ENCODE measurements around the gene PKHD1.

PKHD1 gene

DNA sequence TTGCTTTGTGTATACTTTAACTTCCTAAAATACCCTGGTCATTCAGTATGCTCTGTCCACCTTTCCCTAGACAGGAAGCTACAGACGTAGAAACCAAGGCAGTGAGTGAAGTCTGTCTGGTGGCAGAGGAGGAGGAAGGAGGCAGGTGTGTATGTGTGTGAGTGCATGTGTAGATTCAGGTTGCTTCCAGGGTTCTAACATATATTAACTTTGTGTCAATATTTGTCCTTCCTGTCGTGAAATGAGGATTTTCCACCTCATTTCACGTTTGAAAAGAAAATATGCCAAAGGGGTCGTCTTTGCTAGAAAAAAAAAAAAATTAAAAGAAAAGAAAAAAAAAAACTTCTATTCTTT is 411.5 kb downstream of the PKHD1 start:
- no peak for DNase-seq

DNA sequence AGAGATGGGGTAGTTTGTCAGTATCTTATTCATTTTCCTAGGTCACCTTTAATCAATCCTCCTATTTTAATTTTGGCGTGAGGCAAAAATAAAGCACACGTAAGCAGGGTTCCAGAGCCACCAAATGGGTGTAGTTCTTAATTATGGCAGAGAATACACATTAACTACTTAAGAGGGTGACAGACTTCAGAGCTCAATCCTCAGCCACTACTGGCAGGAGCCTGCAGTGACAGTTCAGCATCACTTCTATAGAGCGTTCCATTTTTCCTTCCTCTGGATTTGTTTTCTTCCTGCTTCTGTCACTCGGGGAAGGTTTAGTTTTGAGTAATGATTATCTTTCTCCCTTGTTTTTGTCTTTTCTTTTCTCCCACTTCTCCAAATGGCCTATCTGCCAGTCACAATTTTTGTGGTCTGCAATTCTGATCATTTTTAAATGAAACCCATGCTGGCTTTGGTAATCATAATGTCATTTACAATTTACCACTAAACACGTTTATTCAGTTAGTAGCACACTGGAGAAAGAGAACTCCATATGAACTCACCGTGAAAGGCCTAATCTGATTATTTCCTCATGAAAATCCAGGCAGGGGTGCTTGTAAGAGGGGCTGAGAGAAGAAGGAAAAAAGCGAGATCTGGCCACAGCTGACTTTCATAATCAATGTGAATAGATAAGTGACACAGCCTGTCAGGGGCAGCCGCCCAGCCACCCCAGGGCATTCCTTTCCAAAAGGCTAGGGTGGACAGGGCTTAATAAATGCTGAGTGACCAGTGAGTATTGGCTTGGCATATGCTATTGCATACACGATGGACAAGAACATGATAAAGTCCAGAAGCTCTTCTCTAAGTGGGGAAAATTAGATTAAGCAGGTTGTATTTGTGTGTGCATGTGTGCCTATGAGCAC is 412.1 kb downstream of the PKHD1 start:
- no peak for DNase-seq

DNA sequence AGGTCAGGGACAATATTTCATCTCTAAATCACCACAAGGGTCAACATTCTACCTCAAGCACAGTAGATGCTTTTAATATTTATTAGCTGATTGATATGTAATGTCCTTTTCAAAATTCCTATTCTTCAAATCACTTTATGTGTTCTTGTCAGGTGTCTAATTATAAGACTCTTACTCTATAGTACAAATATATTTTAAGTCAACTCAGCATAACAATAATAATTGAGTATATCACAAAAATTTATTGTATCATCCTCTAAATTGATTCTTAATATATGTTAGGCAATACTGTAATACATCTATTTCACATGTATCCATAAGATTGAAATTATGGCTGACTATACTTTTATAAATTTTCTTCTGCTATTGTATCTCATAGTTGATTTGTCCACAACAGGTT is 423.9 kb downstream of the PKHD1 start:
- DNase-seq, result no peak

DNA sequence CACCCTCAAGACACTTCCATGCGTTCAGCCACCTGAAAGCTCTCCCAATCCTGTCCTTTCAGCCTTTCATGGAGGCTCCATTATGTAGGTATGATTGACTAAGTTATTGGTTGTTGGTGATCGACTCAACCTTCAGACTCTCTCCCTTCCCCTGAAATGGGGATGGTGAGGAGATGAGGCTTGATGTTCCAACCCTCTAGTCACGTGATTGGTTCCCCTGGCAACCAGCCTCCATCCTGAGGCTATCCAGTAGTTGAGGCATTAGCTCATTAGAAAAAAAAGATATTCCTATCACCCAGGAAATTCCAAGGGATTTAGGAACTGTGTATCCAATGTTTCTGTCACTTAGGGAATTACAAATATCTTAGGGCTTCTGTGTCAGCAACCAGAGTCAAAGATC is 426.6 kb downstream of the PKHD1 start:
- no peak for DNase-seq

- DNase-seq, result no peak
Observed at GRCh38 chr6:51657491-51657890, 429.9 kb downstream of the PKHD1 start.

GRCh38 chr6:51655517-51655916 is 431.9 kb downstream of the PKHD1 start:
- no peak for DNase-seq

GRCh38 chr6:51654647-51655046 is 432.8 kb downstream of the PKHD1 start:
- no peak for DNase-seq

GRCh38 chr6:51651132-51651817 is 436.1 kb downstream of the PKHD1 start:
- DNase-seq, result no peak

GRCh38 chr6:51648774-51649173 is 438.6 kb downstream of the PKHD1 start:
- DNase-seq, result no peak

DNA sequence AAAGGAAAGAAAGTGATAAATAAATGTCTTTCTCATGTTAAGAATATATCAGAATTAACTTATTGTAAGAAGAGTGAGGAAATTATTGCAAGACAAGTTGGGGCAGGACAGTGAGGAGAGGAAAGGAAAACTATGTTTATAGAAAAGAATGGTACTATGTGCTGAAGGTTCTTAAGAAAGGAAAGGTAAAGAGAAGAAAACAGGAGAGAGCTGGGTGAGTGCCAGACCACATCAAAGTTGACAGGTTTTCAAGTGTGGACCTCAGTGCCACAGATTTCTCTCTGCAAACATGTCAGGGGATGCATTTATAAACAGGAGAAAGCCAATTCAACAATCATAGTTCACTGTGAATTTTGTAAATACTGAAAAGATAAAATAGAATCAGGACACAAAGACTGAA is 439.2 kb downstream of the PKHD1 start:
- no peak for DNase-seq

GRCh38 chr6:51644426-51644825 is 443.0 kb downstream of the PKHD1 start:
- no peak for DNase-seq

GRCh38 chr6:51640021-51640420 is 447.4 kb downstream of the PKHD1 start:
- DNase-seq, result no peak

GRCh38 chr6:51633424-51633823 is 454.0 kb downstream of the PKHD1 start:
- no peak for DNase-seq

DNA sequence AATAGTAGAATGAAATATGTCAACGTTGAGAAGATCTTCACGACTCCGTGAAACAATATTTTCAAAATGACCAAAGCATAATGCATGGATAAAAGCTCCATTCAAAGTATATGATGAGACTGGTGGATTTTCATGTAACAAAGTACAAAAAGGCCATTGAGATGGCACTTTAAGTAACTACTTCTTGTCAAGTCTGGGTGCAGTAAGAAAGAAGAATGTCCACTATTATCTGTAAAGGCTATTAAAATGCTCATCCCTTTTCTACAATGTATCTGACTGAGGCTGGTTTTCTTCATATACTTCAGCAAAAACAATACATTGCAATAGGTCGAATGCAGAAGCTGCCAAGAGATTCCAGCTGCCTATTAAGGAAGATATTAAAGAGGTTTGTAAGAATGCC is 457.4 kb downstream of the PKHD1 start:
- no peak for DNase-seq

DNA sequence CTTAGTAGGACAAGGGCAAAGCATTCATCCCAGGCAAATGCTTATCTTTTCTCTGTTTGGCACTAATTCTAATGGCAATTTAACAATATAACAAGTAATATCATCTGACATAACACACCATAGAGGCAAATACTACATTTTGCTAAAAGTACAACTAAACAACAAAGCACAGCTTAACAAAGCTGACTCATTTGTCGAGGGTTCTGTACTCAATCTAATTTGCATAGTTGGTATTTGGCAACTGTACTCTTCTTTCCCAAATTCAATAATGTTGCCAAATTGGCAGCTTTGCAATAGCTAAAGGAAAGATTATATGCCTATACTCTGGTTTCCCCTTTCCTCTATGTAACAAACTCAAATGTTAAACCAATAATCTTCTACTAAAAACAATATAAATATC is 461.0 kb downstream of the PKHD1 start:
- no peak for DNase-seq

GRCh38 chr6:51625566-51625965 is 461.8 kb downstream of the PKHD1 start:
- DNase-seq, result no peak

GRCh38 chr6:51620971-51621370 is 466.4 kb downstream of the PKHD1 start:
- no peak for DNase-seq

- peak in 1 of 2 experiments; percentile 4 for DNase-seq
Observed at GRCh38 chr6:51619042-51619799, 468.2 kb downstream of the PKHD1 start.

DNA sequence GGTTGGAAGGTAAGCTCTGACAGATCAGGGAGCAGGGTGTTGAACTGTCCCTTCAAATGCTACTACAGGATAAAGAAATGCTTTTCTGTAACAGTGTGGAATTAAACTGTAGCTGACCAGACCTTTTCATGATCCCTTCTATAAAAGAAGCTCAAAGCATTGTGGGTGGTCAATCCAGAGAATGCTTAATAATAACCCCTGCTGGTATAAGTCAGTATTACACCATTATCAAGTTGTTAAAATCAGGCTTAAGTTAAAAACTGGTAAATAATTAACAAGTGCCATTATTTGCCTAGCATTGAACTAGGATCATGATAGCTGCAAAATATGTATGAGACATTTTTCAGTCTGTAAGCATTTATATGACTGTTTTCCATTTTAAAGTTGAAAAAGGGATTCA is 468.9 kb downstream of the PKHD1 start:
- DNase-seq, result no peak

DNA sequence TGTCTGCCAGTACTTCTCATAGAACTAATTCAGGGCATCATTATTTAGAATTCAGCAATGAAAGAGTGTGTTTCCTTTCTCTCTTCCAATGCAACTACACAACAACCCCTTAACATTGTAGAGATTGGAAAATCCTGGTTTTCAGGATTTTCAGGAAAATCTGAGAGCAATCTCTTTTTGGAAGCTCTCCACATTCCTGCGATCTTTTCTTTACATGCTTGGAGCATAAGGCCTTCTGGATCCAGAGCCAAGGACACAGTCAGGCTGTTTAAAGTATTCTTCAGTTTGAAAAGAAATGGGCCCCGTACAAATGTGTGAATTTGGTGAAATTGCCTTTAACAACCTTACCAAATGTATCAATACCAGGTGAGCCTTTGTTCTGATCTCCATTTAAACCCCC is 469.7 kb downstream of the PKHD1 start:
- DNase-seq, result no peak

GRCh38 chr6:51616243-51616642 is 471.2 kb downstream of the PKHD1 start:
- no peak for DNase-seq

DNA sequence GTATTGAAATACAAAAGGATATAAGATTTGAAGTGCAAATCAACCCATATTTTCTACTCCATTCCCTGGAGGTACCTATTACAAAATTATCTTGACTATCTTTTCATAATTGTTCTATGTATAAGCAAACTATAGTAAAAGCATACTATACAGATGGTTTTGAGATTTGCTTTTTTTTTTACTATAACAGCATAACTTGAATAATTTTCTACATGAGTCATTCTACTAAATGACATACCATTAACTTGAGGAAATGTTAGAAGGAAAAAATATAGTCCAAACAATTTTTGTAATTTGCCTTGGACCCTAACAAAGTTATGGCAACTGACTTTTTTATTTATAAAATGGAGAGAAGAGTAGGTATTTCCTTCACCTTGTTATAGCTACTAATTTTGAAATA is 472.7 kb downstream of the PKHD1 start:
- no peak for DNase-seq

- DNase-seq, result peak; percentile 5 to 6
Observed at GRCh38 chr6:51613558-51613957, 473.9 kb downstream of the PKHD1 start.

DNA sequence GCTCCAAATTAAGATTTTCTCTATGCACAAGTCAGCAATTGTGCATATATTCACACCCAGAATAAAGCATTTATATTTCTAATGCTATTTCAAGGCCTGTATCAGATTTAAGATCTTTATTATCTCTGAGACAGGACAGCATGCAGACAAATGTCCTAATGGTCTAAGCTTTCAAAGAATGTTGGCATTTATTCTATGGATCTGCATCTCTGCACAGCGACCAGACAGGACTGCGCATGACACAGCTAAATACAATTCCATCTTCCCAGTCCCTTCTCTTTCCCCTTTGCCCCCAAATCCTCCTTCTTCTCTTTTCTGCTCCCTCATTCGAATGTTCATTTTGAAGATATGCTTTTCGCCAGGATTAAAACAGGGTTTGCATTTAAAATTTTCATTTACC is 478.5 kb downstream of the PKHD1 start:
- DNase-seq, result no peak

Measured in SHP77 (cell line).